Right kidney (tissue), 1 donor: ENCODE results near the gene STAT3.
"Not testable (repeated sequence)": the region's sequence is repeated elsewhere in the genome, so short reads cannot be mapped to it uniquely, and the experiment has no call there.

ENCODE experiments used
- DNase-seq: peaks from one replicate; pipeline ENCODE4 v3.0.0-alpha.2; 2016

STAT3 gene

GRCh38 chr17:42409523-42410318, 21.5 kb upstream of the STAT3 start:
- no peak for DNase-seq

GRCh38 chr17:42408061-42408460, 19.8 kb upstream of the STAT3 start:
- DNase-seq = no peak

GRCh38 chr17:42407289-42407836, 19.1 kb upstream of the STAT3 start:
- DNase-seq = no peak

GRCh38 chr17:42406615-42407288, 18.5 kb upstream of the STAT3 start:
- DNase-seq = no peak

GRCh38 chr17:42405963-42406495, 17.8 kb upstream of the STAT3 start:
- DNase-seq = peak; percentile 53

- no peak for DNase-seq
Measured at GRCh38 chr17:42405076-42405475, 16.8 kb upstream of the STAT3 start.

- no peak for DNase-seq
Measured at GRCh38 chr17:42404326-42405055, 16.2 kb upstream of the STAT3 start.

GRCh38 chr17:42403150-42403549, 14.9 kb upstream of the STAT3 start:
- DNase-seq = no peak

- no peak for DNase-seq
Measured at GRCh38 chr17:42402117-42402516, 13.9 kb upstream of the STAT3 start.

GRCh38 chr17:42400844-42401375, 12.7 kb upstream of the STAT3 start:
- DNase-seq = not testable (repeated sequence)

- DNase-seq = no peak
Measured at GRCh38 chr17:42399948-42400843, 12.0 kb upstream of the STAT3 start.

- DNase-seq = no peak
Measured at GRCh38 chr17:42399121-42399520, 10.9 kb upstream of the STAT3 start.

GRCh38 chr17:42395601-42396000, 7.4 kb upstream of the STAT3 start:
- not testable (repeated sequence) for DNase-seq

GRCh38 chr17:42394838-42395237, 6.6 kb upstream of the STAT3 start:
- no peak for DNase-seq

- DNase-seq = no peak
Measured at GRCh38 chr17:42392692-42393415, 4.6 kb upstream of the STAT3 start.

- not testable (repeated sequence) for DNase-seq
Measured at GRCh38 chr17:42391439-42391838, 3.2 kb upstream of the STAT3 start.

GRCh38 chr17:42389899-42390298, 1.7 kb upstream of the STAT3 start:
- DNase-seq = no peak

GRCh38 chr17:42389135-42389417, 834 bp upstream of the STAT3 start:
- no peak for DNase-seq

- peak; percentile 77 for DNase-seq
Measured at GRCh38 chr17:42387661-42388380, 421 bp downstream of the STAT3 start.
